ENCODE measurements around the gene RBP4.
A peak's percentile ranks its signal among the peaks of the same experiment; 100 is the strongest.

The RBP4 gene

GRCh38 chr10:93567277-93568104 lies 33.5 kb downstream of the RBP4 start:
- DNase-seq (ENCODE audit: low spot score in 2 of 2) = no peak
- H3K36me3 ChIP-seq (replicated peaks) = no peaks in the 10 kb centered on the region
- no peak overlapping the region for H3K4me3 ChIP-seq
- peaks cover 23% of the 10 kb centered on the region for H3K27me3 ChIP-seq (ENCODE audit: low read depth)
- no peaks in the 10 kb centered on the region for H3K9me3 ChIP-seq
- no peaks in the 10 kb centered on the region for H3K4me1 ChIP-seq
- in situ Hi-C loops (cut with MboI; ENCODE audit: low sequenced_read_pairs) = loop anchor here (10.0 kb wide), 1 partner anchor 107 kb away; no protein-coding TSS in a partner anchor

- H3K27me3 ChIP-seq (ENCODE audit: low read depth) = peaks cover 19% of the 10 kb centered on the region
- DNase-seq (ENCODE audit: low spot score in 2 of 2) = no peak
- in situ Hi-C loops (cut with MboI; ENCODE audit: low sequenced_read_pairs) = loop anchor here (10.0 kb wide), 1 partner anchor 108 kb away; no protein-coding TSS in a partner anchor
- no peak within 1 kb of the TSS for H3K4me3 ChIP-seq
- H3K36me3 ChIP-seq (replicated peaks) = no peaks in the 10 kb centered on the region
- H3K9me3 ChIP-seq = no peaks in the 10 kb centered on the region
- H3K4me1 ChIP-seq = no peaks in the 10 kb centered on the region
Observed at GRCh38 chr10:93566435-93567276, 34.4 kb downstream of the RBP4 start, which contains the start of gene FFAR4. FFAR4 (plus strand) TSS chr10:93566665; CDS start chr10:93566721, 56 bp downstream.

GRCh38 chr10:93565446-93565845 lies 35.6 kb downstream of the RBP4 start:
- Histone ChIP-seq H3K4me3 (no peak overlapping the region), H3K9me3 (no peaks in the 10 kb centered on the region), H3K27me3 (ENCODE audit: low read depth) (peaks cover 12% of the 10 kb centered on the region), H3K4me1 (no peaks in the 10 kb centered on the region), H3K36me3 (replicated peaks) (no peaks in the 10 kb centered on the region)
- in situ Hi-C loops (cut with MboI; ENCODE audit: low sequenced_read_pairs) = loop anchor here (10.0 kb wide), 1 partner anchor 109 kb away; no protein-coding TSS in a partner anchor
- DNase-seq (ENCODE audit: low spot score in 2 of 2) = no peak

DNA sequence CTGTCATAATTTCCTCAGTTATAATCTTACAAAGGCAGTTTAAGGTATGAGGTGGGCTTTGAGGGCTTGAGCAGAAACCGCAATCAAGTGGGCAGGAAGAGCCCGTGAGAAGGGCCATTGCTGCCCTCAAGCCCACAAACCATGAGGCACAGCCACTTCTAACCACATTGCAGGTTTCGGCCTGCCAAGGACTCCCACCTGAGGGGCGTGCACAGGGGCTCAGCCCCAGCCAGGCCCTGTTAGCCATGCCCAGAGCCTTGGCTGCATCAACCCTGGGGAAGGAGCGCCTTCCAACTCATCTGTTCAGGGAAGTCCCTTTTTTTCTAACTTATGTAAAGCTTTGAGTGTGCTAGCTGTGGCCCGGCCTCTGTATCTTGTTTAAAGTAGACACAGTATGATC lies 40.5 kb downstream of the RBP4 start:
- Histone ChIP-seq H3K9me3 (no peaks in the 10 kb centered on the region), H3K27me3 (ENCODE audit: low read depth) (peaks cover 4% of the 10 kb centered on the region; the same call in 1 of the 2 replicates), H3K4me3 (no peak overlapping the region), H3K4me1 (no peaks in the 10 kb centered on the region), H3K36me3 (replicated peaks) (no peaks in the 10 kb centered on the region)
- in situ Hi-C loops (cut with MboI; ENCODE audit: low sequenced_read_pairs) = loop anchor here (10.0 kb wide), 1 partner anchor 114 kb away; no protein-coding TSS in a partner anchor
- no peak for DNase-seq (ENCODE audit: low spot score in 2 of 2)

DNA sequence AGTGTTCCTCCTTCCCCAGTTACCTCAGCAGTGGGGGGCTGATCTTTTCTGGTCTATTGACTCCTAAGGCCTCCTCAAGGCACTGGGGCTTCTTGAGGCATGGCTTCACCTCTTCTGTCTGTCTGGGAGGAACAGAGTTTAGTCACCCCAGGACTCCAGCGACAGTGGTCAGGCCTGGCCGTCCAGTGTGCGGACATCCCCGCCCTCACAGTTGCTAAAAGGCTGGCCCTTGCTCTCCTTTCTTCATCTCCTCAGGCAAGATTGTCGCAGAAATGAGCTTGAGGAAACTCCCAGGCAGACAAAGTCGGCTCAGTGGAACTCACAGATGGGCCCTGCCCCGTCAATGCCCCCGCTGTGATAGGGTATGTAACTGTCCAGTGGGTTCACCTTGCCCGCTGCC lies 41.5 kb downstream of the RBP4 start:
- no peaks in the 10 kb centered on the region for H3K4me1 ChIP-seq
- in situ Hi-C loops (cut with MboI; ENCODE audit: low sequenced_read_pairs) = no loop called here
- H3K27me3 ChIP-seq (ENCODE audit: low read depth) = peaks cover 4% of the 10 kb centered on the region; the same call in 1 of the 2 replicates
- H3K36me3 ChIP-seq (replicated peaks) = no peaks in the 10 kb centered on the region
- no peak for DNase-seq (ENCODE audit: low spot score in 2 of 2)
- H3K4me3 ChIP-seq = no peak overlapping the region
- H3K9me3 ChIP-seq = no peaks in the 10 kb centered on the region

DNA sequence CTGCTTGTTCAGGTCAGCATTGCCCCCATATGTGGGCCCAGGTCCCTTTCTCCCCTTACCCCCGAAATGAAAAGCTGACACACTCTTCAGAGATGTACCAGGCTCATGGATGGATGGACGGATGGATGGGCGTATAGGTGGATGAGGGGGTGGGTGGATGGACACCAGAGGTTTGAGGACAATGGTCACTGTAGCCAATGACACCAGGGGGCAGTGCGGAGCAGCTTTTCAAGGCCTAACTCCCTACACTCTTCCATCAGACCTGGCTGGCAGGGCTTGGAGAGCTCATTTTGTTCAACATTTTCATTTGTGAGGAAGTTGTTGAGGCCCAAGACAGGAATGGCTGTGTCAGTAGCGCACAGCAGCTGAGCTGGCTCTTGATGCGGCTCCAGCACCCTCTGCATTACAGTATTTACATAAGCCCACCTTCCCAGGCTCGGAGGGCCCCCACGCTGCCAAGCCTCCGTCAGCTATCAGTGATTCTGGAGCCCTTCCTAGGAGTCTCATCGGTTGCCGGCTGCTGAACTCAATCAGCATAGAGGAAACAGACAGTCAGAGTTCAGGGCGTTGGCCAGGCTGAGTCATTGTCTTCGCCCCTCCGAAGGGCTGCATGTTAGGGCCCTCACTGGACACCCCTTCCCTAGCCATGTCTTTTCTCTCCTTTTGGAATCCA lies 46.1 kb downstream of the RBP4 start:
- Histone ChIP-seq H3K9me3 (no peaks in the 10 kb centered on the region), H3K27me3 (ENCODE audit: low read depth) (no peaks in the 10 kb centered on the region), H3K4me1 (no peaks in the 10 kb centered on the region), H3K4me3 (no peak overlapping the region), H3K36me3 (replicated peaks) (no peaks in the 10 kb centered on the region)
- in situ Hi-C loops (cut with MboI; ENCODE audit: low sequenced_read_pairs) = no loop called here
- peak; percentile 59 to 89 for DNase-seq (ENCODE audit: low spot score in 2 of 2)

- in situ Hi-C loops (cut with MboI; ENCODE audit: low sequenced_read_pairs) = no loop called here
Observed at GRCh38 chr10:93554316-93554663, 46.7 kb downstream of the RBP4 start.

DNA sequence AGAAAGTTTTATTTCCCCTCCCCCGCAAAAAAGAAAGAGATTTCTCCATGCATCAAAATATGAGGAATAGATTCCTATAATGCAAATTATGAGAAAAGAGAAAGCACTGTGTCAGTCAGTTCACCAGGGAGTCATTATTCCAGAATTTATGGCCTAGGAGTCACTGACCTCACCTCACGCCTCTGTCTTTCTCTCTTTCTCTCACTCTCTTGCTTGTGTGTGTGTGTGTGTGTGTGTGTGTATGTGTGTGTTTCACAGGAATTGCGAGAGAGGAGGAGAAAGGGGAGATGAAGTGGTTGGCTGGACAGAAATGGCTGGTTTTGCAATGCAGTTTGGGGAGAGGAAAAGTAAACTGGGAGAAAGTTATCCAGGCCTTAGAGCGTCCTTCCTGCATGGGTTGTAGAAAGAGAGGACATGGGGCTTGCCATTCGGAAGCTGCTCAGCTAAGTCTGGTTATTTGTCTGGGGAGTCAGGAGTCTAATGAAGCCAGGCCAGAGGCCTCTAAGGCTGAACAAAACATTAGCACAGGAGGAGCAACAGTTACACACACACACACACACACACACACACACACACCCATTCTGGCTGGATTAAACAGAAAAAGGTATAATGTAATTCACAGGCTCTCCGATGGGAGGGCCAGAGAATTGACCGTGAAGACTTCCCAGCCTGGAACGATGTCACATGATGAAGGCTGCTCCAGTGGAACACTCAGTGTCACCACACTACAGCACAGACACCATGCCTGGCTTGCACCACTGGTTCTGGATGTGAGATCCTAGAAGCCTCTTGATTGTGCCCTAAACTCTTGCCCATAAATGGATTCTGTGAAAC lies 47.3 kb downstream of the RBP4 start:
- Histone ChIP-seq H3K36me3 (replicated peaks) (no peaks in the 10 kb centered on the region), H3K4me1 (no peaks in the 10 kb centered on the region), H3K4me3 (no peak overlapping the region), H3K9me3 (no peaks in the 10 kb centered on the region), H3K27me3 (ENCODE audit: low read depth) (no peaks in the 10 kb centered on the region)
- in situ Hi-C loops (cut with MboI; ENCODE audit: low sequenced_read_pairs) = no loop called here
- DNase-seq (ENCODE audit: low spot score in 2 of 2) = no peak

More at GRCh38 chr10:93554316-93554663, 46.7 kb downstream of the RBP4 start:
- Histone ChIP-seq H3K36me3 (replicated peaks) (no peaks in the 10 kb centered on the region), H3K4me3 (no peak overlapping the region), H3K27me3 (ENCODE audit: low read depth) (no peaks in the 10 kb centered on the region), H3K9me3 (no peaks in the 10 kb centered on the region), H3K4me1 (no peaks in the 10 kb centered on the region)
- DNase-seq (ENCODE audit: low spot score in 2 of 2) = no peak

DNA sequence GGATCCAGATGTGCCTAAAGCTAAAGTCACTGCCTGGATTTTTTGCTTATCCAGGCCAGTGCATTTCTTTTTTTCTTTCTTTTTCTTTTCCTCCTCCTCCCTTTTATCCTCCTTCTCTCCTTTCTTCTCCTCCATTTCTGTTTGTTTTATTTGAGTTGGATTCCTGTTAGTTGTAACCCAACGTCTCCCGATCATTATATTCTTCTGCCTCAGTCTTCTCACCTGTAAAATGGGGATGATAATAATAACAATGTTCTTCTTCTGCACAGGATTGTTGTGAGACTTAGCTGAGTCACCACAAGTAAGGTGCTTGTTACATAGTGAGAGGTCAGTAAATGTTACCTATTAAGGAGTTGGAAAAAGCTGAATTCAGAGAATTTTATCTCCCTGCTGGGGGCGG lies 48.3 kb downstream of the RBP4 start:
- DNase-seq (ENCODE audit: low spot score in 2 of 2) = no peak
- in situ Hi-C loops (cut with MboI; ENCODE audit: low sequenced_read_pairs) = no loop called here

GRCh38 chr10:93550606-93551005 lies 50.4 kb downstream of the RBP4 start:
- in situ Hi-C loops (cut with MboI; ENCODE audit: low sequenced_read_pairs) = no loop called here
- Histone ChIP-seq H3K9me3 (no peaks in the 10 kb centered on the region), H3K36me3 (replicated peaks) (no peaks in the 10 kb centered on the region), H3K4me1 (no peaks in the 10 kb centered on the region), H3K27me3 (ENCODE audit: low read depth) (no peaks in the 10 kb centered on the region), H3K4me3 (no peak overlapping the region)
- no peak for DNase-seq (ENCODE audit: low spot score in 2 of 2)

More for the DNA sequence above, 48.3 kb downstream of the RBP4 start:
- Histone ChIP-seq H3K36me3 (replicated peaks) (no peaks in the 10 kb centered on the region), H3K9me3 (no peaks in the 10 kb centered on the region), H3K4me3 (no peak overlapping the region), H3K27me3 (ENCODE audit: low read depth) (no peaks in the 10 kb centered on the region), H3K4me1 (no peaks in the 10 kb centered on the region)

- Histone ChIP-seq H3K27me3 (ENCODE audit: low read depth) (no peaks in the 10 kb centered on the region), H3K36me3 (replicated peaks) (no peaks in the 10 kb centered on the region), H3K9me3 (no peaks in the 10 kb centered on the region), H3K4me3 (no peak overlapping the region), H3K4me1 (no peaks in the 10 kb centered on the region)
- DNase-seq (ENCODE audit: low spot score in 2 of 2) = no peak
- in situ Hi-C loops (cut with MboI; ENCODE audit: low sequenced_read_pairs) = no loop called here
Observed at GRCh38 chr10:93548376-93549071, 52.5 kb downstream of the RBP4 start.

DNA sequence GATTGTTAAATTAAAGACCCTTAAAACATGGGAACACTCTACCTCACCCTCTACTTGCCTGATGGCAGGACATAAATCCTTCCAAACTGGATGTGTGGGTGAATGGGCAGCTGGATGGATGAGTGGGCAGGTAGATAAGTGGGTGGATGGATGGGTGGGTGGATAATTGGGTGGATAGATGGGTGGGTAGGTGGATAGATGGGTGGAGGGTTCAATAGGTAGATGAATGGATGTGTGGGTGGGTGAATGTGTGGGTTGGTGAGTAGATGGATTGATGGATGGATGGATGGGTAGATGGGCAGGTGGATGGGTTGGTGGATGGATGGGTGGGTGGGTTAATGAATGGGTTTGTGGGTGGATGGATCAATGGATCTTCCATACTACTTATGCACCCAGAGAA lies 53.5 kb downstream of the RBP4 start:
- Histone ChIP-seq H3K4me3 (no peak overlapping the region), H3K27me3 (ENCODE audit: low read depth) (no peaks in the 10 kb centered on the region), H3K36me3 (replicated peaks) (no peaks in the 10 kb centered on the region), H3K9me3 (no peaks in the 10 kb centered on the region), H3K4me1 (no peaks in the 10 kb centered on the region)
- in situ Hi-C loops (cut with MboI; ENCODE audit: low sequenced_read_pairs) = no loop called here
- DNase-seq (ENCODE audit: low spot score in 2 of 2) = no peak
